ENCODE results near the gene C6orf15. TPM values are rescaled to one million over a fixed set of nuclear protein-coding genes. Genes with fewer than 3 reads are reported as not detected.

C6orf15 gene
- total RNA-seq, 2 experiments from 2014 or later, result not detected

DNA sequence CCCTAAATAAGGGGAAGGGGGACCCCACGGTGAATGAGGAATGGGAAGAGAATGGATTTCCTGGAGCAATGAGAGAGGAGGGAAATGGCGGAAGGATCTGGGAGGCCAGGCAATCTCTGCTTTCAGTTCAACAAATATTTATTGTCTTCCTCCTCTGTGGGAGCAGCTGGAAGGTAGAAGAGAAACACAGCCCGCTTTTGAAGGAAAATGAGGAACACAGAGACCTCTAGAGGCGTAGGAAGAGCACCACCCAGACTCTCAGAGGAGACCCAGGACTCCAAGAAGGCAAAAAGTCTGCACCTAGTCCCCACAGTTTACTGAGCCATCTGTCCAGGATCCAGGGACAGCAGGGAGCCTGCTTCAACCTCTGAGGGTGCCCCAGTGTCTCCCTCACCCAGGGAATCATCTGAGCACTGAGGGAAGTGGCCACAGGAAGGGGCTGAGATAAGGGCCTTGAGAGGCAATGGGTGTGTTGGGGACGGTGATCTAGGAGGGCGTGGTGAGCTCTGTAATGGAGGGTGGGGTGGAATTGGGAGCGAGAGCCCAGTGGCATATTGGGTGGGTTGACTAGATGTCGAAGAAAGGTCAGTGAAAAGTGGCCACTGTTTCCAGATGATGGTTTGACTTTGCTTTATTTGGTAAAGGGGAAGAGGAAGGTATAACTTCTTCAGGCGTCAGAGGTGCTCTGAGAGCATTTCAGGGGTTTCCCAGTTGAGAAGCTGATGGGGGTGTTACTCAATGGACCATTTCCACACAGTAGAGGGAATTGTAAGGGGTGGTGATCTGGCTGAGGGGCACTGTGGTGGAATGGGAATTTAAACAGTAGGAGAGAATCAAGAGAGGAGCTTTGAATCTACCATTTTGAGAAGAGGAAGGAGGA is 2.8 kb upstream of the C6orf15 start:
- Histone ChIP-seq H3K27me3 (ENCODE audit: control insufficient read depth in 1 of 2, insufficient read depth in 2 of 2, low read length in 2 of 2) (peaks cover 0 to 3% of the 10 kb centered on the region in 2 experiments), H3K36me3 (ENCODE audit: insufficient read depth, low read length) (no peaks in the 10 kb centered on the region), H3K27ac (ENCODE audit: low read depth in 1 of 2, low read length in 2 of 2) (no peak overlapping the region), H3K9me3 (ENCODE audit: control insufficient read depth in 1 of 2, insufficient read depth in 1 of 2, low read length in 2 of 2) (no peaks in the 10 kb centered on the region), H3K4me3 (ENCODE audit: low read length) (no peak overlapping the region), H3K4me1 (ENCODE audit: insufficient read depth, low read length) (peaks cover 9% of the 10 kb centered on the region)
- intact Hi-C loops (cut with DNase I, micrococcal nuclease), result loop anchor here in 1 of 2 experiments (1.0 to 10.0 kb wide), 2 partner anchors 35 to 180 kb away; partner anchors contain the start of gene SFTA2
- Mint-ChIP-seq H3K4me1 (ENCODE audit: low read depth) (peaks cover 11% of the 10 kb centered on the region), H3K9me3 (no peaks in the 10 kb centered on the region), H3K4me3 (no peak overlapping the region), H3K27me3 (peaks cover 7% of the 10 kb centered on the region), H3K27ac (no peak overlapping the region), H3K36me3 (ENCODE audit: low read depth) (no peaks in the 10 kb centered on the region)
- ChIA-PET CTCF (no interaction called here), POLR2A (interaction anchor here (1.0 to 1.3 kb wide), 3 partner anchors 21 to 36 kb away, joined by 3 to 5 read pairs (median 5); no protein-coding TSS in a partner anchor)
- DNase-seq (peak in 3 of 14 experiments; percentile 40 to 48 (median 48)), ATAC-seq (ENCODE audit: poor library complexity) (peak; percentile 78)
- TF ChIP-seq, protein P1, sequence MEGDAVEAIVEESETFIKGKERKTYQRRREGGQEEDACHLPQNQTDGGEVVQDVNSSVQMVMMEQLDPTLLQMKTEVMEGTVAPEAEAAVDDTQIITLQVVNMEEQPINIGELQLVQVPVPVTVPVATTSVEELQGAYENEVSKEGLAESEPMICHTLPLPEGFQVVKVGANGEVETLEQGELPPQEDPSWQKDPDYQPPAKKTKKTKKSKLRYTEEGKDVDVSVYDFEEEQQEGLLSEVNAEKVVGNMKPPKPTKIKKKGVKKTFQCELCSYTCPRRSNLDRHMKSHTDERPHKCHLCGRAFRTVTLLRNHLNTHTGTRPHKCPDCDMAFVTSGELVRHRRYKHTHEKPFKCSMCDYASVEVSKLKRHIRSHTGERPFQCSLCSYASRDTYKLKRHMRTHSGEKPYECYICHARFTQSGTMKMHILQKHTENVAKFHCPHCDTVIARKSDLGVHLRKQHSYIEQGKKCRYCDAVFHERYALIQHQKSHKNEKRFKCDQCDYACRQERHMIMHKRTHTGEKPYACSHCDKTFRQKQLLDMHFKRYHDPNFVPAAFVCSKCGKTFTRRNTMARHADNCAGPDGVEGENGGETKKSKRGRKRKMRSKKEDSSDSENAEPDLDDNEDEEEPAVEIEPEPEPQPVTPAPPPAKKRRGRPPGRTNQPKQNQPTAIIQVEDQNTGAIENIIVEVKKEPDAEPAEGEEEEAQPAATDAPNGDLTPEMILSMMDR (IDR thresholded peaks at IDR 0.05), result peak; percentile 44

DNA sequence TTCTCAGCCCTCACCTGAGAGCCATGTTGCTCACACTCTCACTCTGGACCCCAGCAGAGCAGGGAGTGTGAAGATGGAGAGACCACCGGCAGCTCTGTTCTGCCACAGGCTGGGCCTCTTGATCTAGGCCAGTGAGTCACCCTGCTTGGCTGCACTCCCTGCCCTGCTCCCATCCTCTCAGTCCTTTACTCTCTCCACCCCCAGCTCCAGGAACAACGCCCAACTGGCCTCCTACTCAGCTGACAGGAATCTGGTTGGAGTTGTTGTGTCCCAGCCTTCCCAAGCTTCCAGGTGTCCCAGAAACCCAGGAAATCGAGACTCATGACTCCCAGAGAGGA is 2.1 kb upstream of the C6orf15 start, which contains the start of gene PSORS1C1:
PSORS1C1 (plus strand) TSS at position 260 of the 338 bp plus-strand sequence. CDS start 14,833 bp downstream, outside the sequence.
- no peak within 1 kb of the TSS for H3K27ac ChIP-seq (ENCODE audit: low read depth in 1 of 2, low read length in 2 of 2)
- H3K27me3 ChIP-seq (ENCODE audit: control insufficient read depth in 1 of 2, insufficient read depth in 2 of 2, low read length in 2 of 2), result peaks cover 0 to 3% of the 10 kb centered on the region in 2 experiments
- TF ChIP-seq, protein P1 (IDR thresholded peaks at IDR 0.05), result no peak
- intact Hi-C loops (cut with DNase I, micrococcal nuclease), result loop anchor here in 1 of 2 experiments (10.0 kb wide), 1 partner anchor 180 kb away; the partner anchor contains the start of gene SFTA2
- peaks cover 9% of the 10 kb centered on the region for H3K4me1 ChIP-seq (ENCODE audit: insufficient read depth, low read length)
- Mint-ChIP-seq H3K27ac (no peak within 1 kb of the TSS), H3K4me1 (ENCODE audit: low read depth) (peaks cover 11% of the 10 kb centered on the region), H3K27me3 (peaks cover 7% of the 10 kb centered on the region), H3K4me3 (no peak within 1 kb of the TSS), H3K36me3 (ENCODE audit: low read depth) (no peaks in the 10 kb centered on the region), H3K9me3 (no peaks in the 10 kb centered on the region)
- H3K9me3 ChIP-seq (ENCODE audit: control insufficient read depth in 1 of 2, insufficient read depth in 1 of 2, low read length in 2 of 2), result no peaks in the 10 kb centered on the region
- ChIA-PET CTCF (no interaction called here), POLR2A (interaction anchor here (1.0 to 1.3 kb wide), 3 partner anchors 21 to 35 kb away, joined by 3 to 5 read pairs (median 5); no protein-coding TSS in a partner anchor)
- no peak within 1 kb of the TSS for H3K4me3 ChIP-seq (ENCODE audit: low read length)
- H3K36me3 ChIP-seq (ENCODE audit: insufficient read depth, low read length), result no peaks in the 10 kb centered on the region
- ATAC-seq (ENCODE audit: poor library complexity), result no peak
- no peak for DNase-seq

DNA sequence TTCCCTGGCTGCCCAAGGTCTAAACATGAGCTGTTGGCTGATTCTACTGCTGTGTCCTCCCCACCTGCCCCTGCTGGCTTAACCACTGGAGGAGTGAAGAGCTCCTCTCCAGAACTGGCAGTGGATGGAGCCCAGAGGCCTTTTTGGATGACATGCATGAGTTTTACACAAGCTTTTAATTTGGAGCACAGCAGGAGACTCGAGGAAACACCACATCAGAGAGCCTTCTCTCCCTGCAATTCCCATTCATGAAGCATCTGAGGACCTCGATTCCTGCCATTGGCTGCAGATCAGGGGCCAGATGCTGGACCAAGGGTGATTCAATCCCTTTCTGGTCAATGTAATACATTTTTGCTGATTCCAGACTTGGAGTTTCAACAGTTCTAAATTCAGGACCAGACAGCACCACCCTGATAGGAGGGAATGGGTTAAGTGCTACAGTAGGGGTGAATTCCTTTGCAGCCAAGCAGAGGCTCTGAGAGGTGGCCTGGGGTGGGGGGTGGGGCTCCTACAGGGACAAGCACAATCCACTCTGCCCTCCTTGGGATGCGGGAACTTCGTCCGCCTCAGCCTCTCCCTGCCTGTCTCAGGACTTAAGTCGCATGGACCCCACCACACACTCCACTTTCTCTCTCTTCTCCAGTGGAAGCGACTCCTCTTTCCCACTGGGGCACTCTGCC is 1.6 kb upstream of the C6orf15 start:
- Mint-ChIP-seq H3K27me3 (peaks cover 7% of the 10 kb centered on the region), H3K9me3 (no peaks in the 10 kb centered on the region), H3K4me1 (ENCODE audit: low read depth) (peaks cover 11% of the 10 kb centered on the region), H3K4me3 (no peak overlapping the region), H3K36me3 (ENCODE audit: low read depth) (no peaks in the 10 kb centered on the region), H3K27ac (no peak overlapping the region)
- no peak for ATAC-seq (ENCODE audit: poor library complexity)
- intact Hi-C loops (cut with DNase I, micrococcal nuclease), result loop anchor here in 1 of 2 experiments (10.0 kb wide), 1 partner anchor 179 kb away; the partner anchor contains the start of gene SFTA2
- CTCF ChIA-PET, result no interaction called here
- no peak for DNase-seq
- POLR2A ChIA-PET, result no interaction called here
- Histone ChIP-seq H3K36me3 (ENCODE audit: insufficient read depth, low read length) (no peaks in the 10 kb centered on the region), H3K4me3 (ENCODE audit: low read length) (no peak overlapping the region), H3K4me1 (ENCODE audit: insufficient read depth, low read length) (peaks cover 9% of the 10 kb centered on the region), H3K9me3 (ENCODE audit: control insufficient read depth in 1 of 2, insufficient read depth in 1 of 2, low read length in 2 of 2) (no peaks in the 10 kb centered on the region), H3K27ac (ENCODE audit: low read depth in 1 of 2, low read length in 2 of 2) (no peak overlapping the region), H3K27me3 (ENCODE audit: control insufficient read depth in 1 of 2, insufficient read depth in 2 of 2, low read length in 2 of 2) (peaks cover 0 to 3% of the 10 kb centered on the region in 2 experiments)
- TF ChIP-seq, protein P1 (IDR thresholded peaks at IDR 0.05), result no peak

Data from CD4-positive, alpha-beta T cell (primary cell).